GM12873 (cell line): Measurements from ENCODE around the gene MIER2.
A peak's percentile ranks its signal among the peaks of the same experiment; 100 is the strongest.

Experiments
- CTCF ChIP-seq: IDR thresholded peaks from 2 replicates; pipeline ENCODE4 v1.5.1; 2012; ENCODE audit warnings: low read depth, mild to moderate bottlenecking, moderate library complexity, low read length, control low read depth; ENCODE audit not compliant: insufficient read depth; ENCODE audit errors: missing control alignments

MIER2 gene

GRCh38 chr19:389255-389934 is 44.8 kb upstream of the MIER2 start:
- no peak for TF ChIP-seq CTCF

GRCh38 chr19:388691-389090 is 44.1 kb upstream of the MIER2 start:
- TF ChIP-seq CTCF: no peak

GRCh38 chr19:387777-388176 is 43.2 kb upstream of the MIER2 start:
- no peak for TF ChIP-seq CTCF

GRCh38 chr19:384799-385169 is 40.2 kb upstream of the MIER2 start:
- no peak for TF ChIP-seq CTCF

GRCh38 chr19:383922-384798 is 39.6 kb upstream of the MIER2 start:
- peak; percentile 24 for TF ChIP-seq CTCF

GRCh38 chr19:383040-383439 is 38.4 kb upstream of the MIER2 start:
- no peak for TF ChIP-seq CTCF

- no peak for TF ChIP-seq CTCF
Observed at GRCh38 chr19:379796-380195, 35.2 kb upstream of the MIER2 start.
